Hepatocyte (in vitro differentiated cells): ENCODE results near the gene CPED1.
"Not testable (repeated sequence)": the region's sequence is repeated elsewhere in the genome, so short reads cannot be mapped to it uniquely, and the experiment has no call there.

Source experiments
- EZH2 ChIP-seq: fragments of 200-600 bp; sonication (generic); IDR thresholded peaks from 2 replicates; pipeline ENCODE4 v1.6.1; 2016; ENCODE audit warnings: antibody characterized with exemption, mild to moderate bottlenecking, borderline replicate concordance
- EZH2phosphoT487 ChIP-seq: fragments of 200-600 bp; sonication (generic); IDR thresholded peaks from one replicate; pipeline ENCODE4 v1.6.1; 2018; ENCODE audit warnings: antibody characterized with exemption, mild to moderate bottlenecking, low read depth, moderate library complexity; ENCODE audit not compliant: unreplicated experiment, severe bottlenecking
- TF ChIP-seq, protein P1 (sequence below): fragments of 200-600 bp; sonication (generic); IDR thresholded peaks from 2 replicates; pipeline ENCODE4 v1.5.1; 2016; ENCODE audit warnings: antibody characterized with exemption, mild to moderate bottlenecking; ENCODE audit not compliant: poor library complexity

GRCh38 chr7:121183883-121184282 lies 195.4 kb downstream of the CPED1 start:
- TF ChIP-seq, protein P1, sequence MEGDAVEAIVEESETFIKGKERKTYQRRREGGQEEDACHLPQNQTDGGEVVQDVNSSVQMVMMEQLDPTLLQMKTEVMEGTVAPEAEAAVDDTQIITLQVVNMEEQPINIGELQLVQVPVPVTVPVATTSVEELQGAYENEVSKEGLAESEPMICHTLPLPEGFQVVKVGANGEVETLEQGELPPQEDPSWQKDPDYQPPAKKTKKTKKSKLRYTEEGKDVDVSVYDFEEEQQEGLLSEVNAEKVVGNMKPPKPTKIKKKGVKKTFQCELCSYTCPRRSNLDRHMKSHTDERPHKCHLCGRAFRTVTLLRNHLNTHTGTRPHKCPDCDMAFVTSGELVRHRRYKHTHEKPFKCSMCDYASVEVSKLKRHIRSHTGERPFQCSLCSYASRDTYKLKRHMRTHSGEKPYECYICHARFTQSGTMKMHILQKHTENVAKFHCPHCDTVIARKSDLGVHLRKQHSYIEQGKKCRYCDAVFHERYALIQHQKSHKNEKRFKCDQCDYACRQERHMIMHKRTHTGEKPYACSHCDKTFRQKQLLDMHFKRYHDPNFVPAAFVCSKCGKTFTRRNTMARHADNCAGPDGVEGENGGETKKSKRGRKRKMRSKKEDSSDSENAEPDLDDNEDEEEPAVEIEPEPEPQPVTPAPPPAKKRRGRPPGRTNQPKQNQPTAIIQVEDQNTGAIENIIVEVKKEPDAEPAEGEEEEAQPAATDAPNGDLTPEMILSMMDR, result not testable (repeated sequence)
- not testable (repeated sequence) for TF ChIP-seq EZH2phosphoT487, EZH2
